Measurements from ENCODE around the gene GABRA5.

GABRA5 gene

DNA sequence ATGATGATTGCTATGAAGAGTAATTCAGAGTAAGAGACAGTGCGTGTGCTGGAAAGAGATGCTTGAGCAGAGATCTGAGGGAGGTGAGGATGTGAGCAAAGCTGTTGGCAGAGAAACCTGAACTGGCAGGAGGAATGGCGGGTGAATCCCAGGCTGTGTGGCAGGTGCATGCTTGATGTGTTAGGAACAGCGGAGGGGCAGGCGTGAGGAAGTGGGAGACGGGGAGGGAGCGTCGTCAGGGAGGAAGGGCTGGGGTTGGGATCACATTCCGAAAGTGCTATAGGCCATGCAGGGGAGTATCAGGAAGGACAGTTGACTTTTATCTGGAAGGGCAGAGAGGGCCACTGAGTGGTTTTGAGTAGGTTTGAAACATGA is 8.6 kb downstream of the GABRA5 start:
- Histone ChIP-seq H3K18ac (ENCODE audit: low read depth in 1 of 2, low read length in 2 of 2) (no peak overlapping the region), H3K27me3 (ENCODE audit: control insufficient read depth in 1 of 2, insufficient read depth in 1 of 2, low read length in 2 of 2) (peaks cover 0 to 28% of the 10 kb centered on the region in 2 experiments), H3K27ac (ENCODE audit: low read length, poor library complexity, severe bottlenecking) (no peak overlapping the region), H3K9me3 (ENCODE audit: control insufficient read depth, low read length) (no peaks in the 10 kb centered on the region), H3K4me3 (ENCODE audit: insufficient read depth in 1 of 2, low read depth in 1 of 2, low read length in 2 of 2) (no peak overlapping the region), H4K8ac (ENCODE audit: low read length) (no peak overlapping the region), H2AFZ (ENCODE audit: low read depth, low read length) (no peak overlapping the region), H3K4me1 (ENCODE audit: control insufficient read depth, insufficient read depth, low read depth, low read length) (no peaks in the 10 kb centered on the region), H2BK120ac (ENCODE audit: low read depth, low read length) (no peak overlapping the region), H4K91ac (ENCODE audit: low read length) (no peak overlapping the region), H3K36me3 (ENCODE audit: control insufficient read depth in 1 of 2, insufficient read depth in 2 of 2, low read depth in 1 of 2, low read length in 2 of 2) (no peaks in the 10 kb centered on the region), H3K4ac (ENCODE audit: low read depth in 1 of 2, low read length in 2 of 2) (no peak overlapping the region), H2BK15ac (ENCODE audit: low read depth, poor library complexity, severe bottlenecking) (no peak overlapping the region), H3K23ac (ENCODE audit: low read length in 2 of 2) (no peak overlapping the region), H3K9ac (ENCODE audit: low read length) (no peak overlapping the region), H3K14ac (ENCODE audit: low read length in 2 of 2) (no peak overlapping the region), H2BK5ac (ENCODE audit: low read depth, low read length, poor library complexity, severe bottlenecking) (no peak overlapping the region), H3K79me1 (replicated peaks; ENCODE audit: low read length, poor library complexity, severe bottlenecking) (no peaks in the 10 kb centered on the region), H2BK12ac (ENCODE audit: low read length in 2 of 2) (no peak overlapping the region), H3K4me2 (ENCODE audit: low read length, poor library complexity, severe bottlenecking) (no peak overlapping the region), H2AK5ac (ENCODE audit: low read length, severe bottlenecking) (no peak overlapping the region)
- WGBS: 72% methylated on average over 8 of the region's 8 CpGs
- DNase-seq: no peak

DNA sequence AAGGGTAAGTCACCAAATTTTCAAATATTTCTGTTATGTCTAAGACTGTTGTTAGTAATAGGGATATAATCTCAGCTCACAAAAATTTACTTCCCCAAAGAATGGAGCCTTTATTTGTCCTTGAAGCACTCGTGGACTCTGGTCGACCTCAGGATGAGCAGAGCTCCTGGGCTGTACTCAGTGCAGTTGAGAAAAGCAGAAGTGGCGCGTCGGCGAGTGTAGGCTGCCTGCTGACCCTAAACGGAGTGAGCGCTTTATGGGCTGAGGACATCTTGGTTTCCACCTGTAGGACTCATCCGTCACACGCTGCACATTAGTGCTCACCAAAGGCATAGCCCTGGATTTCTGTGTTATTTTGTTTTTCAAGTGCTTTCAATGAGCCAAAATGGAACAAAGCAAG is 11.0 kb downstream of the GABRA5 start:
- no peak overlapping the region for H2BK5ac ChIP-seq (ENCODE audit: low read depth, low read length, poor library complexity, severe bottlenecking)
- H3K27me3 ChIP-seq (ENCODE audit: control insufficient read depth in 1 of 2, insufficient read depth in 1 of 2, low read length in 2 of 2): peaks cover 0 to 14% of the 10 kb centered on the region in 2 experiments
- DNase-seq: no peak
- no peak overlapping the region for H4K91ac ChIP-seq (ENCODE audit: low read length)
- no peaks in the 10 kb centered on the region for H3K9me3 ChIP-seq (ENCODE audit: control insufficient read depth, low read length)
- H2BK12ac ChIP-seq (ENCODE audit: low read length in 2 of 2): no peak overlapping the region
- H2AFZ ChIP-seq (ENCODE audit: low read depth, low read length): no peak overlapping the region
- H2BK15ac ChIP-seq (ENCODE audit: low read depth, poor library complexity, severe bottlenecking): no peak overlapping the region
- no peak overlapping the region for H3K4me3 ChIP-seq (ENCODE audit: insufficient read depth in 1 of 2, low read depth in 1 of 2, low read length in 2 of 2)
- H3K27ac ChIP-seq (ENCODE audit: low read length, poor library complexity, severe bottlenecking): no peak overlapping the region
- H3K4ac ChIP-seq (ENCODE audit: low read depth in 1 of 2, low read length in 2 of 2): no peak overlapping the region
- no peak overlapping the region for H3K18ac ChIP-seq (ENCODE audit: low read depth in 1 of 2, low read length in 2 of 2)
- no peaks in the 10 kb centered on the region for H3K79me1 ChIP-seq (replicated peaks; ENCODE audit: low read length, poor library complexity, severe bottlenecking)
- H3K36me3 ChIP-seq (ENCODE audit: control insufficient read depth in 1 of 2, insufficient read depth in 2 of 2, low read depth in 1 of 2, low read length in 2 of 2): no peaks in the 10 kb centered on the region
- H4K8ac ChIP-seq (ENCODE audit: low read length): no peak overlapping the region
- H3K4me2 ChIP-seq (ENCODE audit: low read length, poor library complexity, severe bottlenecking): no peak overlapping the region
- no peak overlapping the region for H3K9ac ChIP-seq (ENCODE audit: low read length)
- no peak overlapping the region for H2AK5ac ChIP-seq (ENCODE audit: low read length, severe bottlenecking)
- no peak overlapping the region for H3K23ac ChIP-seq (ENCODE audit: low read length in 2 of 2)
- WGBS: 87% methylated on average over 10 of the region's 10 CpGs
- no peak overlapping the region for H3K14ac ChIP-seq (ENCODE audit: low read length in 2 of 2)
- no peak overlapping the region for H2BK120ac ChIP-seq (ENCODE audit: low read depth, low read length)
- no peaks in the 10 kb centered on the region for H3K4me1 ChIP-seq (ENCODE audit: control insufficient read depth, insufficient read depth, low read depth, low read length)

DNA sequence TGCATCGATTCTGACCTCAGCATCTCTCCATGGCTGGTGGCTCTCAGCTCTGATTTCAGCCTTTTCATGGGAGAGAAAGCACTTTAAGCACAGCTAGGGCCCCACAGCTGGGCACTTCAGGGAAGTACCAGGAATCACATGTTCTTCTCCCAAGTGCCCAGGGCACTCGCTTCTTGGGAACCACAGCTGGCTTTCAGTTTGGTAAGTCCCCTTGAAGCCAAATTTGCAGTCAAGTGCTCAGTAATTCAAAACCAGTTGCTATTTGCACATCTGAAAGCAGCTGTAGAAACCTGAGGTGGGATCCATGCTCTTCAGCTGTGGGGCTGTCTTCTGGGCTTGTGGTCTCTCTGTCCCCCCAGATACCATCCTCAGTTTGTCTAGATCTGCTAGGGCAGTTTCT is 12.8 kb downstream of the GABRA5 start:
- no peak for DNase-seq
- Histone ChIP-seq H2BK120ac (ENCODE audit: low read depth, low read length) (no peak overlapping the region), H3K9me3 (ENCODE audit: control insufficient read depth, low read length) (no peaks in the 10 kb centered on the region), H2AK5ac (ENCODE audit: low read length, severe bottlenecking) (no peak overlapping the region), H3K14ac (ENCODE audit: low read length in 2 of 2) (no peak overlapping the region), H2BK15ac (ENCODE audit: low read depth, poor library complexity, severe bottlenecking) (no peak overlapping the region), H3K9ac (ENCODE audit: low read length) (no peak overlapping the region), H3K27ac (ENCODE audit: low read length, poor library complexity, severe bottlenecking) (no peak overlapping the region), H3K4me2 (ENCODE audit: low read length, poor library complexity, severe bottlenecking) (no peak overlapping the region), H2AFZ (ENCODE audit: low read depth, low read length) (no peak overlapping the region), H3K36me3 (ENCODE audit: control insufficient read depth in 1 of 2, insufficient read depth in 2 of 2, low read depth in 1 of 2, low read length in 2 of 2) (no peaks in the 10 kb centered on the region), H4K8ac (ENCODE audit: low read length) (no peak overlapping the region), H3K27me3 (ENCODE audit: control insufficient read depth in 1 of 2, insufficient read depth in 1 of 2, low read length in 2 of 2) (peaks cover 0 to 14% of the 10 kb centered on the region in 2 experiments), H3K4me3 (ENCODE audit: insufficient read depth in 1 of 2, low read depth in 1 of 2, low read length in 2 of 2) (no peak overlapping the region), H4K91ac (ENCODE audit: low read length) (no peak overlapping the region), H2BK12ac (ENCODE audit: low read length in 2 of 2) (no peak overlapping the region), H3K4ac (ENCODE audit: low read depth in 1 of 2, low read length in 2 of 2) (no peak overlapping the region), H3K4me1 (ENCODE audit: control insufficient read depth, insufficient read depth, low read depth, low read length) (no peaks in the 10 kb centered on the region), H2BK5ac (ENCODE audit: low read depth, low read length, poor library complexity, severe bottlenecking) (no peak overlapping the region), H3K18ac (ENCODE audit: low read depth in 1 of 2, low read length in 2 of 2) (no peak overlapping the region), H3K79me1 (replicated peaks; ENCODE audit: low read length, poor library complexity, severe bottlenecking) (no peaks in the 10 kb centered on the region), H3K23ac (ENCODE audit: low read length in 2 of 2) (no peak overlapping the region)
- WGBS: 63% methylated on average over 2 of the region's 2 CpGs

DNA sequence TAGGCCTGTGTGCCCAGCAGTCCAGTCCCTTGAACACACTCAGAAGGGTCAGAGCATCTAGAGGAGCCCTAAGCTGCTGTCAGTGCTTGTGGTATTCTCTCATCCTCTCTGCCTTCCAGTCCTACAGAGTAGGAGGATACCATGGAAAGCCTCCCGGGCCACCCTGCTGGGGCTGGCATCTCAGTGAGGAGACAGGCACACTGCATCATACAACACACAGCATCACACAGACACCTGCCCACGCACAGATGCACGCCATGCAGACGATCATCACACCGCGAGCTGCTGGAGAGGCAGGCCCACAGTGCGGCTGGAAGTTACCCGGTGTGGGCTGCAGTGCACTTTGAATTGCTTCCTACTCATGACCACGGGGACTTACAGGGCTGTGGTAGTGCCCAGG is 15.2 kb downstream of the GABRA5 start:
- Histone ChIP-seq H2AFZ (ENCODE audit: low read depth, low read length) (no peak overlapping the region), H2BK12ac (ENCODE audit: low read length in 2 of 2) (no peak overlapping the region), H3K18ac (ENCODE audit: low read depth in 1 of 2, low read length in 2 of 2) (no peak overlapping the region), H3K23ac (ENCODE audit: low read length in 2 of 2) (no peak overlapping the region), H3K14ac (ENCODE audit: low read length in 2 of 2) (no peak overlapping the region), H3K79me1 (replicated peaks; ENCODE audit: low read length, poor library complexity, severe bottlenecking) (no peaks in the 10 kb centered on the region), H2BK15ac (ENCODE audit: low read depth, poor library complexity, severe bottlenecking) (no peak overlapping the region), H3K36me3 (ENCODE audit: control insufficient read depth in 1 of 2, insufficient read depth in 2 of 2, low read depth in 1 of 2, low read length in 2 of 2) (no peaks in the 10 kb centered on the region), H4K91ac (ENCODE audit: low read length) (peak overlapping the region; percentile 22), H4K8ac (ENCODE audit: low read length) (no peak overlapping the region), H3K4me2 (ENCODE audit: low read length, poor library complexity, severe bottlenecking) (no peak overlapping the region), H3K9ac (ENCODE audit: low read length) (no peak overlapping the region), H3K9me3 (ENCODE audit: control insufficient read depth, low read length) (no peaks in the 10 kb centered on the region), H2BK5ac (ENCODE audit: low read depth, low read length, poor library complexity, severe bottlenecking) (no peak overlapping the region), H3K27me3 (ENCODE audit: control insufficient read depth in 1 of 2, insufficient read depth in 1 of 2, low read length in 2 of 2) (peaks cover 0 to 4% of the 10 kb centered on the region in 2 experiments), H3K4ac (ENCODE audit: low read depth in 1 of 2, low read length in 2 of 2) (no peak overlapping the region), H3K27ac (ENCODE audit: low read length, poor library complexity, severe bottlenecking) (no peak overlapping the region), H3K4me1 (ENCODE audit: control insufficient read depth, insufficient read depth, low read depth, low read length) (no peaks in the 10 kb centered on the region), H2BK120ac (ENCODE audit: low read depth, low read length) (no peak overlapping the region), H3K4me3 (ENCODE audit: insufficient read depth in 1 of 2, low read depth in 1 of 2, low read length in 2 of 2) (no peak overlapping the region), H2AK5ac (ENCODE audit: low read length, severe bottlenecking) (no peak overlapping the region)
- WGBS: 87% methylated on average over 9 of the region's 9 CpGs
- no peak for DNase-seq
